ENCODE results near the gene HOXD8.

HOXD8 gene

DNA sequence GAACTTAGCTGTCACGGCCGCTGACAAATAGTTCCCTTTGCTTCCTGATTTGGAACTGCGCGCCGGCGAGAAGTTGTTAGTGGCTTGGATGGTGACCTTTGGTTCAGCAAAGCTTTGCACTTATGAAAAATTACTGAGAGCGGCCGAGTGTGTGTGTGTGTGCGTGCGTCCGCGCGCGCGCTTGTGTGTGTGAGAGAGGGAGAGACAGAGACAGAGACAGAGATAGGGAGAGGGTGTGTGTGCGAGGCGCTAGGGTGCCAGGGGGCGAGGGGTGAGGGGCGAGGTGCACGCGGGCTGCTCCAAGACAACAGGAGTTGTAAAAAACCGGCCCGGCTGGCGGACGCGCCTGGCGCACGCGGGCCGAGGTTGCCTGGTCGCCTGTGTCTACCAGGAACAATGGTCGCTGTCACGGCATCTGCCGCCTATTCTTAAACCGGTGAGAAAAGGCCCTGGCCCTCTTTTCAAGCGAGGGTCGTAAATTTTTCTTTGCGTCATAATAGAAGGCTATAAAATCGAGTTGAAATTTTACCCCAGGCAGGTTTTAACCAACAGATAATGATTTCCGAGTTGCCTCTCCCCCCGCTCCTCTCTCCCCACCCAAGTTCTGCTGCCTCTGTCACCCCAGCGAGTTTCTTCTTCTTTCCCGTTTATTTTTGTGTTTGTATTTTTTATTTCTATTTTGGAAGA, 28.1 kb downstream of the HOXD8 start:
- no peak overlapping the region for H3K4me3 ChIP-seq (ENCODE audit: low read depth, low read length)

DNA sequence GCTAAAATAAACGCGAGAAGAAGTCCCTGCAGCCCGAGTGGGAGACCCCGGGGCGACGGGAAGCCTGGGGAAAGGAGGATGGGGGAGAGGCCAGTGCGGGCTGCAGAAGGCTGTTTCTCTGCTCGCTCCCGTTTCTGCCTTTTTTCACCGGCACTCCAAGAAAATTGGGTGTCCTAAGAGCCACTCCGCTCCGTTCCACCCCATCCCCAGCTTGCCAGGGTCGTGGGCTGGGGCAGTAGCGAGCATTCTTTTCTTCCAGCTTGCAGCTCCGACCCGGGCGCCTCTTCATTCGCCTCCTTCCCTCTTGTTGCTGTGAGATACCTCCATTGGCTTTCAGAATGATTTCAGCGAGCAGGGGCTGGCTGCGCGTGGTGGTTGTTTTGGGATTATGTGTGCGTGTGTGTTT, 28.7 kb downstream of the HOXD8 start:
- H3K4me3 ChIP-seq (ENCODE audit: low read depth, low read length), result no peak overlapping the region

DNA sequence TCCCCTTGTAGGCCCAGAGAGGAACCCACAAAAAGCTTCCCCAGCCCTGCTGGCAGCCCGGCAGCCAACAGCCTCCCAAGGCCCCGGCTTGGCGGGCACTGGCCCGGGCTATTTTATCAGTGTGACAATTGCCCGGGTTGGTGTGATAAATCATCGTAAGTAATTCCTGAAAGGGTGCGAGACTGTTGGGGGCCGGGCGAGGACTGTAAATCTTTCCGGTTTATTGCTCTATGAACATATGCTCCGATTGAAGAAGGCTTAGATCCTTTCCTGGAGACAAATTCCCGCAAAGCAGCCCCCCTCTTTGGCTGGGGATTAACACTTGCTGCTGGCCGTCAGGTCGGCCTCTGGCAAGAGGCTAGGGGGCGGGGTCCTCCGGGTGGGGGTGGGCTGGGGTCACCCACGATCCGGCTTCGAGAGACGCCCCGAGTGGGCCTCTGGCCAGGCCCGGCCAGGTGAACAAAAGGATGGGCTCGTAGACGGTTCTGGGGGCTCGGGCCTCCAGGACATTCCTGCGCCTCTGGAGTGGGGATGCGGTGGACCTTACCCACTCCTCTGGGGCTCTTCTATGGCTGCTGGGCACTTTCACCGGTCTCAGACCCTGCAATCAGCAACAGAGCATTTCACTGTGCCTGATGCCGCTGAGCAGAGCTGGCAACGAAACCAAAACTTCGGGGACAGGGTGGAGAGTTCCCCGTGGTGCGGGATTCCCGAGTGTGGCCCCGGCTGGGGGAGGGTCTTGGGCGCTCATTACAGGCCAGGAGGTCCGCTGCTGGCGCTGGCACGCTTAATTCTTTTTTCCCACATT, 29.6 kb downstream of the HOXD8 start:
- no peak overlapping the region for H3K4me3 ChIP-seq (ENCODE audit: low read depth, low read length)

DNA sequence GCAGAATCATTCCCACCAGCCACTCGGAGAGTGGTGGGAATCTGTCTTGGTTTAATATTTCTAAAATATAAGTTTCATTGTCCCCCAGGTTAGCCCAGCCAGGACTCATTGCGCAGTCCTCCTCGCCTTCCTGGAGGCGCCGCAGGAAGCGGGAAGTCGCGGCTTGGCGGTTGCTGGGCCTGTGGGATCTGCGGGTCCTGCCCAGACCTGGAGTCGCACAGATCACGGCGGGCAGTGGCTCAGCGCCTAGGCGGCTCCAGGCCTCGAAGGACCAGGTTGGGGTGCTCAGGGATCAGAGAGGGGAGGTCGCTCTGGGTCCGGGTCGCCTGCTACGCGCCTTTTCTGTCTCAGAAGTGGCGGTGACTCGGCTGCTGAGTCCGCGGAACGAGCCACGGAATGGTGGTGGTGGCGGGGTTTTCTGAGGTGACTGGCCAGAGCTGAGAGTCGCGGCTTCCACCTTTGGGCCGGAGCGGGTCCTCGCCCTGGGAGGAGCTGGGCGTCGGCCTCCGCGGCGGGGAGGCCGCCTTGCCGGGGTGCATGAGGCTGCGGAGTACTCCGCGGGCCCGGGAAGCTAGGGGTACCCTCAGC, 30.3 kb downstream of the HOXD8 start:
- H3K4me3 ChIP-seq (ENCODE audit: low read depth, low read length), result no peak overlapping the region

DNA sequence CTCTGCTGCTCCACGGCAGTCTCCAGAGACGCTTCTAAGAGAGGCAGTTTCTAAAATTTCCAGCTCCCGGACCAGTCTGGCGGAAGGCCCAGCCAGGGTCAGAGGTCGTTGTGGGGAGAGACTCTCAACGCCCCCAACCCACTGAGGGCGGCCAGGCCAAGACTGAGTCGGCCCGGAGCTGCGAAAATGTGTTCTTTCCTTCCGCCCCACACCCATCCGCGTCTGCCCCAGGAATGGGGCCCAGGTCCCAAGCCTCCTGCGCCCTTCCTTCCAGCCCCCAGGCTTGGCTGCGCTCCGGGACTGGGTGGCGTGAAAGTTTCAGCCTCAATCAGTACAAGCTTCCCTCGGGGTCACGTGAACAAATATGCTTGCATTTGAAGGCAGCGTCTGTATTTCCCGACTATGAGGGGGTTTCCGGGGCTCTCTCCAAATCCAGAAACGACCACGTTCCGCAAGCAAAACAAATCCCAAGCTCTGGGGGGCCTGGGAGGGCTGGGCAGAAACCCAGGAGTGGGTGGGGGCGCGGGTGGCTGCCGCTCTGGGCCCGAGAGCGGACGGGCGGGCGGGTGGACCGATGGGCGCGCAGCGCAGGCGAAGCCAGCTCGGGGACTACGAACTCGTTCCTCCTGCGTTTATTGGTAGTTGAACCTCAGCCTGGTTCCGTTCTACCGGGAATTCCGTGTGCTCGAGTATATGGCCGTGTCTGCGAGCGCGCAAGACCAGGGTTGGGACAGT, 30.9 kb downstream of the HOXD8 start:
- no peak overlapping the region for H3K4me3 ChIP-seq (ENCODE audit: low read depth, low read length)

DNA sequence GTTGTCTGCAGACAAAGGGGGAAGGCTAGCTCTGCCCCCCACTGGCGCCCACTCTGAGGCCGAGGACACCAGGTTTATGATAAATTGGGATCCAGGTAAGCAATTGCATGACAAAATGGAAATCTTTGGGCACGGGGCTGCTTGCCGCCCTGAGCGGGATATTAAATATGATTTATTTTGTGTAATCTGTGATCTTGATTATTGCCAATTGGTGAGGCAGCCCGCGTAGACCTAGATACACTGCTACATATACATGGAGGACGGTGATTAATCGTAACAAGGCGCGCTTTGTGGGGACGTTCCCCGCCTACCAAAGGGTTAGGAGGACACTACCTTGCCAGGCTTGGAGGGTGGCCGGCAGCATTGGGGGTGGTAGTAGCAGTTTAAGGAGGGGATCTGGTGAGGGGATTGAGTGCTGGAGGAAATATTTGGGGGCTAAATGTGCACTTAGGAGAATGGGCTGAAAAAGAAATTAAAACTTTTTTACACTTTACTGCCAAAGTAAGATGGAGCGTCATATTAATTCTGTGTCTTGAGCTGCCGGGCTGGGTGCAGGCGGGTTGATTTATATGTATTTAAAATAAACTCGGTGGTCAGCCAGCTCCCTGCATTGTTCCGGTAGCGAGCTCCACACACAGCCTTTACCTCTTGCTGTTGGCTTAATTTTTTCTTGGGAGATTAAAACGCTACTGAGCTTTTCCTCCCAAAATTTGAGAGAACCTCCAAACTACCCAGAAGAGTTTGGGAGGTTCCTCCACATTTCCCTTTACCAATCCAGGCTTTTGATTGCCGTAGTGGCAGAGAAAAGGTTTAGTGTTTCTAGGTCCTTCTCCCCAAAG, 31.7 kb downstream of the HOXD8 start:
- no peak overlapping the region for H3K4me3 ChIP-seq (ENCODE audit: low read depth, low read length)

DNA sequence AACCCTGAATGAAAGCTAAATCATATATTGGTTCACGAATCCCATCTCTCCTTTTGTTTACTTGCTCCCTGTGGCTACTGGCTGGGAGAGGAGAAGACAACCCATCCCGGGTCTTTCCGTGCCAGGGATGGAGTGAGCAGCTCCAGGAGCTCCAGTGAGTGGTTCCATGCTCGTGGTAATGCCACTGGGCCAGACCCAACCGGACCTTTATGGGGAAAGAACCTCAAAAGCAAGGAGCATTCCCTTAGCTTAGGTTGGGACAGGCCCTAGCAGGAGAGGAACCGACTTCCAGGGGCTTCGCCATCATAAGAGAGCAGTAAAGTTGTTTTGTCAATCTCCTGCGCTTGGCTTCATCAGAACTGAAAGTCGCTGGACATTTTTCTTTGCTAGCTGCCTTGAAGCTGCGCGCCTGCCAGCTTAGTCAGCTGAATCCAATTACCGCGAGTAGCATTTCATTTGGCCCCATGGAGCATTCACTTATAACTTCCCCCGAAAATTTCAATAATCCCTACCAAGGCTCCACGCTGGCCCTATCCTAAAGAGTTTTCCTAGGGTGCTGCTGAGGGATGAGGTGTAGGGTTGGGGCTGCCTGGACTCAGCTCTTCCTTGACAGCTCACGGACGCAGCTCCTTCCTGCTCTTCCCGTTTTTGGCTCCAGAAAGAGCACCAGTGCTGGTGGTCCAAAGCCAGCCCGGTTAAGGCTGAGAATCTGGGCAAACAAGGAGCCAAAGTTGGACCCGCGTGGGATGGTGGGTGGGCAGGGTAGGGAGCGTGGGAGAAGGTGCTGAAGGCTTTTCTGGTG, 32.5 kb downstream of the HOXD8 start:
- no peak overlapping the region for H3K4me3 ChIP-seq (ENCODE audit: low read depth, low read length)

DNA sequence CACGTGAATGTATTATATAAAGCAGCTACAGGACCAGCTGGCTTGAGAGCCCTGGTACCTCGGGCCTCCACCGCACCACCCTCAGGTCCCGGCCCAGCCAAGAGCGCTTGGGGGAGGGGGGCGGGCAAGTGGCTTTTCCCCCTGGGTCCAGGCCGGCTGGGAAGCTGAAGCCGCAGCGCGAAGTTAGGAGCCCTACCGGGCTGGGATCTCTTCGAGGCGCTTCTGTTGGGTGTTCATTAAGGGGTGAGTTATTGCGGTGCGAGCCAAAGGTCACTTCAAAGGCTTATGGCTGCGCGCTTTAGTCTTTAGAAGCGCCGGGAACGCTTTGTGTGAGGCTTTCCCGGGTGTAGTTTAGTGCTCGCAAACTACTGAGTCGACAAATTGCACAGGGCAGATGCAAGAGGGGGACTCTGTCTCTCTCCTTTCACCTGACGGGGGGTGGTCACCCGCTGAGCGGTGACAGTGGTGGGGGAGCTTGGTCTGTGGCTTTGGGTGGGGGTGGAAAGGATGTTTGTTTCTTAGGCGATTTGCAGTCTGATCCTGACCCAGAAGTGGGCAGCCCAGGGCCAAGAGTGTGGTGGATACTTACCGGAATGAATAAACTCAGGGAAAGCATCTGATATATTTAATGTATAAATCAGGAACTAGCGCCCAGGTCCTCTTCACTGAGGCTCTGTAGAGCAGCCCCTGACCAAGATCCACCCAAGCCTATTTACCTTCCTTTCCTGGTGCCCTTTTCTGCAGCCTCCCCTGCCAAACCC, 33.6 kb downstream of the HOXD8 start:
- no peak overlapping the region for H3K4me3 ChIP-seq (ENCODE audit: low read depth, low read length)

DNA sequence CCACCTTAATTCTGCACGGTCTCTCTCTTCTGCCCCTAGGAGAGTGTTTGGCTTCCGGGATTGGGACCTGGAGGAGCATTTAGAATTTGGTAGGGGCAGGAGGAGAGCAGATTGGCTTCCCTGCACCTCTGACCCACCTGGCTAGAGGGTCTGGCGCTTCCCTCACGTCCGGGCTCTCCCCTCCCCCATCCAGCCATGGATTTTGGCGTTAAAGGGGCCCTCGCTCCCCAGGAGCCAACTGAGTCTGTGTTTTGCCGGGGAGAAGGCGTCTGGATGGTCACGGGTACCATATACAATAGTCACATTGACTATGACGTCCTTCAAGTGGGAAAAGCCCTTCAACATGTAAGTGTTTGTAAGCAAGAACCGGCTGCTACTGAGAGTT, 34.2 kb downstream of the HOXD8 start:
- H3K4me3 ChIP-seq (ENCODE audit: low read depth, low read length), result no peak overlapping the region

DNA sequence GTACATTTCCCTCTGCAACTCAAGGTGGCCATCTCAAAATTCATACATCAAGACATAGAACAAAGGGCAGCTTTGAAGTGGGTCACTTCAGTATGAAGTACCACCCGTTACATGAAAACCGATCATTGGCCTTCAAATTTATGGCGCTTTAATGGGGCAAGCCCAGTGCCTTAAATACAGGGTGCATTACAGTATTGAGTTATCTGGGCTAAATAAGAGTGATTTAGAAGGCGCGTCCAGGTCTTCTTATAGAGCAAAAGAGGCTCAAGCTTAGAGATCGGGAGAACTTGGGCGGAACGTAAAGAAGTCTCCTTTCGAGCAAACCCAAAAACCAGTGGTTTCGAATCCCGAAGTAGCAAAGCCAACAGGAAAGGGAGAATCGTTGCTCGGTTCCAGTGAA, 34.7 kb downstream of the HOXD8 start:
- no peak overlapping the region for H3K4me3 ChIP-seq (ENCODE audit: low read depth, low read length)

DNA sequence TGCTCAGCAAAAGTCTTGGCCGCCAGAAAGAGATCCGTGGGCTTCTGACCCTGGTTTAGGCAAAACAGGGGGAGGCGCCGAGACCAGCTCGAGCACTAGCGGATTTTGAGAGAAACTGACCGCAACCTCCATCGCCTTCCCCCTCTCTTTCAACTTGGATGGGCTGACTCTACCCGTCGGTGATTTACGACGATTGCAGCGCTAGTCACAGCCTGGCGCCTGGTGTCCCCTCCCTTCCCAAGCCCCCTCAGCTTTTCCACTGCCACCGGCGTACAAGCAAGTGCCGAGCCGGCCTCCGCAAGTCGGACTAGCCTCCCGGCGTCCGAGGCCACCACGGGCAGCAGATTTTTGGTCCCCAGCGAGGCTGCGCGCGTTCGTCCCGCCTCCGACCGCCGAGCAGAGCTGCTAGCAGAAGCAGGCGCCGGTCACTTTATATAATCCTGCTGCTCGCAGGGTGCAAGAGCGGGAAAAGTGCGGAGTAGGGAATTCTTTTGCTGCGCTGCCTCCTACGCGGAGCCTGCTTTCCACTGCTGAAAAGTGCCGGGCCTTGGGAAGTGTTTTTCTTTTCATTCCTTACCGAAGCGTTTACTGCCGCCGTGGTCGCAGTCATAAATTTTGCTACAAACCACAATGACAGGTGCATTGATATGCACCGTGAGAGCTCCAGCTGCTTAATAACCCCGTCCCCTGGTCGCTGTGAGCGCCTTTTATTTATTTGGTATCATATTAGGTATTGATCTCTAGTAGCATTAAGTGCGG, 35.3 kb downstream of the HOXD8 start:
- no peak overlapping the region for H3K4me3 ChIP-seq (ENCODE audit: low read depth, low read length)

DNA sequence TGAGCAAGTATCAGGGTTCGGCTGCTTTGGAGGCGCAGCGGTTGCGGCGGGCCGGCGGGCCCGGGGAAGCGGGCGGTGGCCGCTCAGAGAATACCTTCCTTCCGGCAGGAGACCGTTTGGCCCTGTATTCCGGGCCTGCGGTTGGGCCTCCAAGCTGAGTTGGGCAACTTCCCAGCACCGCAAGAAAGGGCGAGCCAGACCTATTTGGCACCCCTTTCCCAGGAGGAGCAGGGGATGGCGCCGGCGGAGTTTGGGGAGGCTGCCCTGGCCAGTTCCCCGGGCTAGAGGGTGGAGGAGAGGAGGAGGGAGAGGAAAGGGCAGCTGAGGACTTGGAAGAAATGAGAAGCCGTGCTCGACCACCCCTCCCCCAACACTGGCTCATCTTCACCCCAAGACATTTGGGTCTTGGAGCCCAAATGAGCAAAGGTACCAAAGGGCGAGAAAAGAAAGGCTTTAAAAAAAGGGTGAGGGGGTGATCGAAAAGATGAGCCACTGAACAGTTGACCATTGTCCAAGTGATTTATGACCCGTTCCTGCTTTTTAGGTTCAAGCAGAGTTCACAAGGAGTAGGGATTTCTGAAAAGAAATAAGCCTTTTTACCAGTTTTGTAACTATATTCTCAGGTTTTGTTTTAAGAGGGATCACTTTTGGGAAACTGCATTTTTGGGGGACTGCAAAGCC, 36.0 kb downstream of the HOXD8 start:
- H3K4me3 ChIP-seq (ENCODE audit: low read depth, low read length), result no peak overlapping the region

DNA sequence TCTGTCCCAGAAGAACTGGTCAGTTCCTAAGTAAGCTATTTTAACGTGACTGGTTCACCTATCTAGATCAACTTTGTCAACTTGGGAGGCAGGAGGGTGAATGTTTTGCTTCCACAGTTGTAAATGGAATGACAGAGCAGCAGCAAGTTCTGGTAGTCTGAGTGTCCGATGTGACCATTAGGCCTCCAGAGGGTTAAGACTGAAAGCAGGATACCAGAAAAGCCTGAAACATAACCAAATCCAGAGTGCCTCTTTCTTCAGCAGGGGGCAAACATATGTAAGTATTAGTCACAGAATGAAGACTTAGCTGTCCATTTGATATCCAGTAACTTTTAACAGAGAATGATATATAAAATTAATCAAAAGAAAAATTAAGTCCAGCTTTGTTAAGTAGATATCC, 36.8 kb downstream of the HOXD8 start:
- H3K4me3 ChIP-seq (ENCODE audit: low read depth, low read length), result no peak overlapping the region

DNA sequence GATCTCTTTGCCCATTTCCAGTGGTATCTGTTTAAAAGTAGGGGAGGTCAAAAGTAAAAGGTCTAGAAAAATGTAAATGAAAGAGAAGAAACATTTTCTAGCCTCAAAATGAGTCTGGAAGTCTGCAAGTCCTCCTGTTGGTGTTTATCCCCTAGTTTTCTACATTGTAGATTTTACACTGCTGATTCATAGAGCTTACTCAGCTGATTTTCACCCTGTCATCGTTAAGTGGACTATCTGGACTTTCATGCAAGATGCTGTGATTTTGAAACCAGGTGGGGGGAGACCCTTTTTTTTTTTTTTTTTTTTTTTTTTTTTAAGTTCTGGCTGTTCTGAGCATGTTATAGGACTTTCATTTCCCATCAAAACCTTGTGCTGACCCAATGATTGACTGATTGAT, 37.9 kb downstream of the HOXD8 start:
- H3K4me3 ChIP-seq (ENCODE audit: low read depth, low read length), result no peak overlapping the region

DNA sequence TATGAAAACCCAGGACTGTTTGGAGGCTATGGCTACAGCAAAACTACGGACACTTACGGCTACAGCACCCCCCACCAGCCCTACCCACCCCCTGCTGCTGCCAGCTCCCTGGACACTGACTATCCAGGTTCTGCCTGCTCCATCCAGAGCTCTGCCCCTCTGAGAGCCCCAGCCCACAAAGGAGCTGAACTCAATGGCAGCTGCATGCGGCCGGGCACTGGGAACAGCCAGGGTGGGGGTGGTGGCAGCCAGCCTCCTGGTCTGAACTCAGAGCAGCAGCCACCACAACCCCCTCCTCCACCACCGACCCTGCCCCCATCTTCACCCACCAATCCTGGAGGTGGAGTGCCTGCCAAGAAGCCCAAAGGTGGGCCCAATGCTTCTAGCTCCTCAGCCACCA, 39.7 kb downstream of the HOXD8 start:
- H3K4me3 ChIP-seq (ENCODE audit: low read depth, low read length), result no peak overlapping the region

DNA sequence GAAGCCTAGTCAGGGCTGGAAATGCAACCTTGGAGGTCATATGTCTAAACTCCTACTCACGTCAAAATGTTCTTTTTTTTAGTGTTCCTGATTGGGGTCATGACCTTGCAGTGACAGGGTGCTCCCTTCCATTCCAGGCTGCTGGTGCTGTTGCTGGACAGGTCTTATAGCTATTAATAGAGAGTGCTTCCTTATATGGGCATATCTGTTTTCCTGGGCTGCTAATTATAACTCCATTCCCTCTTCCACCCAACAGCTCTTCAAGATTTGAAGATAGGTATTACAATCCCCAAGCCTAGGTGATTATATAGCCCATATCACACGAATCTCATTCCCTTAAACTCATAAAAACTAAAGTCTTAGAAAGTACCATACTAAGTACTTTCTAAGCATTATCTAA, 40.2 kb downstream of the HOXD8 start:
- no peak overlapping the region for H3K4me3 ChIP-seq (ENCODE audit: low read depth, low read length)

DNA sequence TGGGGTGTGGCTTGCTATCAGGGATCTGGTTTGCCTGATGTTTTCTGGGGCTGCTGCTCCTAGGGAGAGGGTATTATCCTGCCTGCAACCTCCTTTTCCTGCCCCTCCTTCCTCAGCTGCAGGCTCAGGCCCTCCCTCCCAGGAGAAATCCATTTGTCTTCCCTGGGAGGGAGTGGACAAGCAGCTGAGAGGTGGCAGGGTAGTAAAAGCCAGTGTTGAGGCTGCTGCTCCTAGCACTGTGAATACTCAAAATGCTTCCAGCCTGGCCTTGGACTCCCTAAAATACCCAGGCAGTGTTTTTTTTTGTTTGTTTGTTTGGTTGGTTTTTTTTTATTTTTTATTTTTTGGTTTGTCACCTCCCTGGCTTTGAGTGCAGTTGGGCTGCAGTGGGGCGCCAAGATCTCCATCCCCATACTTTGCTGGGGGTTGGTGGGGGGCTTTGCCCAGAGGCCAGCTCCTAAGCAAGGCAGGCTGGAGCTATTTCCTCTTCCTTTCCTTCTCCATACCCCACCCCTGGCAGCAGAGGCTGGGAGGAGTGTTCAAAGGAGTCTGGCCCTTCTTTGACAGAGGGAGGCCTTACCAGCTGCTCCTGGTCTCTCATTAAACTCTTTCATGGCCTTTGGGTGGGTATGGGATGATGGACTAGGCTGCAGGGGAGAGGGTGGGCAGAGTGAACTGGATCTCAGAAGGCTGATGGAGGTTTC, 41.2 kb downstream of the HOXD8 start:
- H3K4me3 ChIP-seq (ENCODE audit: low read depth, low read length), result no peak overlapping the region

Measured in iPS-11a (cell line).